ENCODE results near the gene PPM1F.

DNA sequence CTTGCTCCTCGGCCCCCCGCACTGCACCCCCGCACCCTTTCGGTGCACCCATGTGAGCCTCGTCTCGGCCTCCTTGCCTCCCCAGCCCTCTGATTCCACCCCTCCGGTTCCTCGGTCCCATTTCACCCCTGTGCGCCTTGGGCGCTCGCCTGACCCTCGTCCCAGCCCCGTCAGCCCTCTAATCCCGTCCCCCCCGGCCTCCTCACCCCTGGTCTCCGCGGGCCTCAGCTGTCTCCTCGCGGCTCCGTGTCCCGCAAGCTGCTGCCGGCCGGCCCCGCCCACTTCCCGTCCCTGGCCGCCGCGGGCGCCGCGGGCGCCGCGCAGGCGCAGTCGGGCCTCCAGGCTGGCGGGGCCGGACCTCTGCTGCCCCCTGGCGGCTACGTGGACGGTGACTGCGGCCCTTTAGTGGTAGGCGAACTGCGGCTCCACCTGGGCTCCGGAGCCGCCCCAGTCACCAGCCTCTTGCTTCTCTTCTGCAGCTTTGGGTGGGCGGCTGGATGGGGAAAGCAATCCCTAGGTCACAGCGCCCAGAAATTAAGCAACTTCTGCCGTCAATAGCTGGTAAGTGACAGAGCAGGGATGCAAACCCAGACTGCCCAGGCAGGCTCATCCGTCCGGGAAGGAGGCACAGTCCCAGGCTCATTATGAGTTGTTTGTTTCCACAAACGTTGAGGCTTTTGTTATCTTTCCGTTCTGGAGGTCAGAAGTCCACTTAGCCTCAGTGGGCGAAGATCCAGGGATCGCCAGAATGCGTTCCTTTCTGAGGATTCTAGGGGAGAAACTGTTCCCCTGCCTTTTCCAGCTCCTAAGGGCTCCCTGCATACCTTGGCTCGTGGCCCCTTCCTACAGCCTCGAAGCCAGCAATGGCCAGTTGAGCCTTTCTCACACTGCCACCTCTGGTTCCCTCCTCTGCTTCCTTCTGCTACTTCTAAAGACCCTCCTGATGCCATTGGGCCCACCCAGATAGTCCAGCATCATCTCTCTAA, at the start of gene PPM1F:
- TF ChIP-seq, protein P1, sequence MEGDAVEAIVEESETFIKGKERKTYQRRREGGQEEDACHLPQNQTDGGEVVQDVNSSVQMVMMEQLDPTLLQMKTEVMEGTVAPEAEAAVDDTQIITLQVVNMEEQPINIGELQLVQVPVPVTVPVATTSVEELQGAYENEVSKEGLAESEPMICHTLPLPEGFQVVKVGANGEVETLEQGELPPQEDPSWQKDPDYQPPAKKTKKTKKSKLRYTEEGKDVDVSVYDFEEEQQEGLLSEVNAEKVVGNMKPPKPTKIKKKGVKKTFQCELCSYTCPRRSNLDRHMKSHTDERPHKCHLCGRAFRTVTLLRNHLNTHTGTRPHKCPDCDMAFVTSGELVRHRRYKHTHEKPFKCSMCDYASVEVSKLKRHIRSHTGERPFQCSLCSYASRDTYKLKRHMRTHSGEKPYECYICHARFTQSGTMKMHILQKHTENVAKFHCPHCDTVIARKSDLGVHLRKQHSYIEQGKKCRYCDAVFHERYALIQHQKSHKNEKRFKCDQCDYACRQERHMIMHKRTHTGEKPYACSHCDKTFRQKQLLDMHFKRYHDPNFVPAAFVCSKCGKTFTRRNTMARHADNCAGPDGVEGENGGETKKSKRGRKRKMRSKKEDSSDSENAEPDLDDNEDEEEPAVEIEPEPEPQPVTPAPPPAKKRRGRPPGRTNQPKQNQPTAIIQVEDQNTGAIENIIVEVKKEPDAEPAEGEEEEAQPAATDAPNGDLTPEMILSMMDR (IDR thresholded peaks at IDR 0.05): peak in 3 of 4 experiments; percentile 93 to 99 (median 97)
- TF ChIP-seq POLR2AphosphoS5 (IDR thresholded peaks at IDR 0.05) (no peak), POLR2A (IDR thresholded peaks at IDR 0.05) (peak; percentile 15 to 43), EP300 (IDR thresholded peaks at IDR 0.05) (no peak)
